AML-193 (cell line): ENCODE measurements around the gene PRPF40A.

ENCODE experiments used
- DNase-seq, 2 experiments: peaks; one replicate each; lab custom pipeline; 2025; lab: John Stamatoyannopoulos, UW

The PRPF40A gene

GRCh38 chr2:152651834-152652233 is 65.4 kb downstream of the PRPF40A start:
- DNase-seq, result no peak

GRCh38 chr2:152650768-152651371 is 66.4 kb downstream of the PRPF40A start:
- DNase-seq, result no peak

GRCh38 chr2:152649997-152650396 is 67.3 kb downstream of the PRPF40A start:
- DNase-seq, result no peak

- DNase-seq, result peak in 1 of 2 experiments; percentile 21
Observed at GRCh38 chr2:152648336-152648735, 68.9 kb downstream of the PRPF40A start.

- DNase-seq, result no peak
Observed at GRCh38 chr2:152647552-152647951, 69.7 kb downstream of the PRPF40A start.

- DNase-seq, result no peak
Observed at GRCh38 chr2:152646775-152647174, 70.5 kb downstream of the PRPF40A start.

- no peak for DNase-seq
Observed at GRCh38 chr2:152646264-152646663, 71.0 kb downstream of the PRPF40A start.

GRCh38 chr2:152644189-152644873 is 72.9 kb downstream of the PRPF40A start:
- DNase-seq, result no peak

- DNase-seq, result no peak
Observed at GRCh38 chr2:152638590-152638989, 78.7 kb downstream of the PRPF40A start.

- DNase-seq, result no peak
Observed at GRCh38 chr2:152638056-152638455, 79.2 kb downstream of the PRPF40A start.

- DNase-seq, result no peak
Observed at GRCh38 chr2:152637251-152637650, 80.0 kb downstream of the PRPF40A start.

- DNase-seq, result peak; percentile 33 to 35
Observed at GRCh38 chr2:152635635-152636298, 81.5 kb downstream of the PRPF40A start.

GRCh38 chr2:152632736-152633135 is 84.5 kb downstream of the PRPF40A start:
- DNase-seq, result no peak

GRCh38 chr2:152630466-152630865 is 86.8 kb downstream of the PRPF40A start:
- DNase-seq, result no peak

GRCh38 chr2:152629202-152629601 is 88.1 kb downstream of the PRPF40A start:
- DNase-seq, result no peak

- DNase-seq, result peak; percentile 45 to 57
Observed at GRCh38 chr2:152627351-152627957, 89.8 kb downstream of the PRPF40A start.

- no peak for DNase-seq
Observed at GRCh38 chr2:152626911-152627339, 90.3 kb downstream of the PRPF40A start.

- no peak for DNase-seq
Observed at GRCh38 chr2:152624805-152625204, 92.5 kb downstream of the PRPF40A start.

- DNase-seq, result no peak
Observed at GRCh38 chr2:152623775-152624174, 93.5 kb downstream of the PRPF40A start.

GRCh38 chr2:152623076-152623740 is 94.1 kb downstream of the PRPF40A start:
- DNase-seq, result no peak

GRCh38 chr2:152622219-152622618 is 95.0 kb downstream of the PRPF40A start:
- no peak for DNase-seq

- no peak for DNase-seq
Observed at GRCh38 chr2:152620985-152621384, 96.3 kb downstream of the PRPF40A start.
